ENCODE measurements around the gene HPSE. TPM values are rescaled to one million over a fixed set of nuclear protein-coding genes. Genes with fewer than 3 reads are reported as not detected.

Gene HPSE
- total and polyA plus RNA-seq, 2 of the 13 experiments (the other 11 are each of a cell fraction or from before 2014, with no cell fraction given) = not detected

GRCh38 chr4:83362492-83363329 lies 28.1 kb upstream of the HPSE start (continued):
- TF ChIP-seq SIX4 (CRISPR knock-in tag; IDR thresholded peaks at IDR 0.05) (0 out of 2 replicates have a peak, but pooled peaks have one; percentile 18), NR2F6 (IDR thresholded peaks at IDR 0.05) (peak; percentile 28; the same call in 1 of the 2 replicates), NR2F6 (CRISPR knock-in tag; IDR thresholded peaks at IDR 0.05) (0 out of 2 replicates have a peak, but pooled peaks have one; percentile 9), SIX1 (CRISPR knock-in tag; IDR thresholded peaks at IDR 0.05; ENCODE audit: borderline replicate concordance) (0 out of 2 replicates have a peak, but pooled peaks have one; percentile 28), ZSCAN31 (CRISPR knock-in tag; IDR thresholded peaks at IDR 0.05; ENCODE audit: low read depth) (0 out of 2 replicates have a peak, but pooled peaks have one; percentile 20), ZNF614 (CRISPR knock-in tag; IDR thresholded peaks at IDR 0.05; ENCODE audit: borderline replicate concordance) (no peak), ARID3A (IDR thresholded peaks at IDR 0.05; ENCODE audit: low read depth, low read length) (peak; percentile 59; the same call in 1 of the 2 replicates), YY1 (IDR thresholded peaks at IDR 0.05; ENCODE audit: insufficient read depth, insufficient replicate concordance, low read depth, low read length) (peak; percentile 25), POLR2A (IDR thresholded peaks at IDR 0.05; ENCODE audit: insufficient read depth in 1 of 2, low read depth in 2 of 2, low read length in 2 of 2) (peak in 1 of 2 experiments; percentile 75; a peak in 2 of 4 replicates), NCOR1 (IDR thresholded peaks at IDR 0.05; ENCODE audit: borderline replicate concordance, low read length) (peak; percentile 52; the same call in 1 of the 2 replicates), ZNF609 (CRISPR knock-in tag; IDR thresholded peaks at IDR 0.05; ENCODE audit: borderline replicate concordance) (peak; percentile 17; the same call in 1 of the 2 replicates), FOXA3 (CRISPR knock-in tag; IDR thresholded peaks at IDR 0.05) (peak; percentile 69), HMG20A (CRISPR knock-in tag; IDR thresholded peaks at IDR 0.05; ENCODE audit: borderline replicate concordance) (peak; percentile 49; the same call in 1 of the 2 replicates), SAP130 (CRISPR knock-in tag; IDR thresholded peaks at IDR 0.05; ENCODE audit: low read depth) (peak; percentile 79), ZNF446 (CRISPR knock-in tag; IDR thresholded peaks at IDR 0.05) (no peak), ERF (CRISPR knock-in tag; IDR thresholded peaks at IDR 0.05) (peak; percentile 69), PHF5A (CRISPR knock-in tag; IDR thresholded peaks at IDR 0.05; ENCODE audit: low read depth, unreplicated experiment) (no peak), HOMEZ (CRISPR knock-in tag; IDR thresholded peaks at IDR 0.05; ENCODE audit: low read depth) (peak; percentile 10; the same call in 1 of the 2 replicates)

All from HepG2 (cell line).